Caki2 (cell line): ENCODE measurements around the gene GLYR1. TPM values are rescaled to one million over a fixed set of nuclear protein-coding genes. Genes with fewer than 3 reads are reported as not detected.

Experiments used
- DNase-seq: peaks from one replicate; pipeline ENCODE4 v3.0.0-alpha.2; 2015; ENCODE audit warnings: low read depth
- in situ Hi-C: cut with HindIII; loops from 2 replicates; pipeline ENCODE4 v1.10.0; 2016; ENCODE audit warnings: low sequenced_read_pairs, low pct_unique_long_range_greater_than_20kb, mixed read lengths
- total RNA-seq: library from RNA; depleted of rRNA; stranded (reverse); fragments of >200 nt; shearing (Covaris generic); gene quantifications from 2 replicates; pipeline ENCODE4 v1.2.3, GENCODE V29; 2014; ENCODE audit warnings: low replicate concordance

GLYR1 gene
- total RNA-seq, 1 experiment from 2014 or later: 65.2 TPM

GRCh38 chr16:4859900-4860255 lies 12.8 kb upstream of the GLYR1 start:
- no peak for DNase-seq
- in situ Hi-C loops: no loop called here

- no peak for DNase-seq
Observed at GRCh38 chr16:4859190-4859899, 12.3 kb upstream of the GLYR1 start.

GRCh38 chr16:4855804-4856203 lies 8.7 kb upstream of the GLYR1 start:
- in situ Hi-C loops: no loop called here
- DNase-seq: no peak

More at GRCh38 chr16:4859190-4859899, 12.3 kb upstream of the GLYR1 start:
- in situ Hi-C loops: no loop called here

- in situ Hi-C loops: no loop called here
- DNase-seq: no peak
Observed at GRCh38 chr16:4855371-4855770, 8.3 kb upstream of the GLYR1 start.

- no peak for DNase-seq
- in situ Hi-C loops: no loop called here
Observed at GRCh38 chr16:4852221-4852872, 5.3 kb upstream of the GLYR1 start.

- in situ Hi-C loops: no loop called here
- no peak for DNase-seq
Observed at GRCh38 chr16:4850211-4850610, 3.1 kb upstream of the GLYR1 start.

GRCh38 chr16:4847774-4848587 lies 893 bp upstream of the GLYR1 start:
- peak; percentile 56 for DNase-seq
- in situ Hi-C loops: no loop called here

GRCh38 chr16:4846503-4846900 lies 586 bp downstream of the GLYR1 start:
- peak; percentile 79 for DNase-seq
- in situ Hi-C loops: no loop called here

GRCh38 chr16:4840984-4841383 lies 6.1 kb downstream of the GLYR1 start:
- in situ Hi-C loops: no loop called here
- no peak for DNase-seq

GRCh38 chr16:4839942-4840341 lies 7.1 kb downstream of the GLYR1 start:
- DNase-seq: no peak
- in situ Hi-C loops: no loop called here

- in situ Hi-C loops: no loop called here
- no peak for DNase-seq
Observed at GRCh38 chr16:4837733-4838501, 9.2 kb downstream of the GLYR1 start.

- DNase-seq: no peak
- in situ Hi-C loops: no loop called here
Observed at GRCh38 chr16:4836727-4837126, 10.4 kb downstream of the GLYR1 start.

- in situ Hi-C loops: no loop called here
- DNase-seq: no peak
Observed at GRCh38 chr16:4833584-4833983, 13.5 kb downstream of the GLYR1 start.

GRCh38 chr16:4832698-4833343 lies 14.3 kb downstream of the GLYR1 start:
- DNase-seq: no peak
- in situ Hi-C loops: no loop called here

GRCh38 chr16:4831616-4832015 lies 15.5 kb downstream of the GLYR1 start:
- in situ Hi-C loops: no loop called here
- DNase-seq: no peak

- no peak for DNase-seq
- in situ Hi-C loops: no loop called here
Observed at GRCh38 chr16:4830408-4830807, 16.7 kb downstream of the GLYR1 start.

GRCh38 chr16:4828567-4829321 lies 18.3 kb downstream of the GLYR1 start:
- no peak for DNase-seq
- in situ Hi-C loops: no loop called here
